ENCODE measurements around the gene DTNB.
"Not testable (repeated sequence)": the region's sequence is repeated elsewhere in the genome, so short reads cannot be mapped to it uniquely, and the experiment has no call there.

DTNB gene

GRCh38 chr2:25651782-25652455, 21.5 kb downstream of the DTNB start:
- H3K9me3 ChIP-seq (ENCODE audit: low read depth, low read length): no peaks in the 10 kb centered on the region
- no peak overlapping the region for H3K27ac ChIP-seq
- no peak for DNase-seq (ENCODE audit: low read depth, low spot score)
- no peak overlapping the region for H3K9ac ChIP-seq (ENCODE audit: insufficient read length)
- 0 out of 2 replicates have a peak, but pooled peaks cover 7% of the 10 kb centered on the region for H3K36me3 ChIP-seq (ENCODE audit: insufficient read depth, low read length)
- no peak overlapping the region for H3K4me3 ChIP-seq
- TF ChIP-seq EZH2 (IDR thresholded peaks at IDR 0.05): no peak
- no peak for TF ChIP-seq FOXP2 (optimal IDR thresholded peaks at IDR 0.05; ENCODE audit: control extremely low read depth, extremely low read length, insufficient read depth)
- TF ChIP-seq POLR2AphosphoS5 (IDR thresholded peaks at IDR 0.05; ENCODE audit: borderline replicate concordance, low read depth, low read length): no peak

DNA sequence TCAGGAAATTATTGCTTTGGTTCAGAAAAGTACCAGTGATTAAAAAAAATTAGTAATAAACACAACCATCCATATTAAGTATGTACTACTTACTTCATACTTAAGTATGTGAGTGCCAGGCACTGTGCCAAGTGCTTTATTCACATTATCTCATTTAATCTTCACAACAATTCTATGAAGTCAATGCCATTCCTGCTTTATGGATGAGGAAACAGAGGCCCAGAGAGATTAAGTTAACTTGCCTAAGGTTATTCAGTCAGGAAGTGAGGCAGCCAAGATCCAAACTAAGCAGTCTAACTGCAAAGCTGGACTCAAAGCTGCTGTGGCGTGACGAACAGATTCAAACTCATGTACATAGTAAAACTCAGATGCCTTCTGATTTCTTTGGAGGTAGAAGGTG, 22.3 kb downstream of the DTNB start:
- Histone ChIP-seq H3K36me3 (ENCODE audit: insufficient read depth, low read length) (0 out of 2 replicates have a peak, but pooled peaks cover 7% of the 10 kb centered on the region), H3K27ac (no peak overlapping the region), H3K9ac (ENCODE audit: insufficient read length) (no peak overlapping the region), H3K4me3 (no peak overlapping the region), H3K9me3 (ENCODE audit: low read depth, low read length) (no peaks in the 10 kb centered on the region)
- TF ChIP-seq FOXP2 (optimal IDR thresholded peaks at IDR 0.05; ENCODE audit: control extremely low read depth, extremely low read length, insufficient read depth) (no peak), EZH2 (IDR thresholded peaks at IDR 0.05) (no peak), POLR2AphosphoS5 (IDR thresholded peaks at IDR 0.05; ENCODE audit: borderline replicate concordance, low read depth, low read length) (no peak)
- peak; percentile 86 for DNase-seq (ENCODE audit: low read depth, low spot score)

- H3K27ac ChIP-seq: no peak overlapping the region
- no peak for DNase-seq (ENCODE audit: low read depth, low spot score)
- TF ChIP-seq FOXP2 (optimal IDR thresholded peaks at IDR 0.05; ENCODE audit: control extremely low read depth, extremely low read length, insufficient read depth) (no peak), POLR2AphosphoS5 (IDR thresholded peaks at IDR 0.05; ENCODE audit: borderline replicate concordance, low read depth, low read length) (no peak), EZH2 (IDR thresholded peaks at IDR 0.05) (no peak)
- no peaks in the 10 kb centered on the region for H3K9me3 ChIP-seq (ENCODE audit: low read depth, low read length)
- H3K4me3 ChIP-seq: no peak overlapping the region
- H3K9ac ChIP-seq (ENCODE audit: insufficient read length): no peak overlapping the region
- H3K36me3 ChIP-seq (ENCODE audit: insufficient read depth, low read length): 0 out of 2 replicates have a peak, but pooled peaks cover 7% of the 10 kb centered on the region
Measured at GRCh38 chr2:25650256-25650655, 23.1 kb downstream of the DTNB start.

DNA sequence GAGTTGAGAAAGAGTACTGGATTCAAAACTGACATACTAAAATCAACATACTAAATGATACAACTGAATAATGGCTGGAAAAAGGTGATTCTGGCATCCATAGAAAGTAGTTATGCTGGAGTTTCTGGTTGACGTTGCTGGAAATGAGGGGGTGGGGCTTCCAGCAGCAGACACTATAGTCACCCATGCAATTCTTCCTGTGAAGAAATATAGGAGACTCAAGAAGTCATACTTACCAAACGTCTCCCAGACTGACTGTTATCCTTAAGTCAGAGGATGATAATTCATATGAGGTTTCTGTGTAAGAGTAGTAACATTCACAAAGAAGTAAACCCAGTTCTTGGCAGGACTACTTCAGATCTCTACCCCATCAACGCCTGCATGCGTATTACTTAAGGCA, 23.6 kb downstream of the DTNB start:
- no peak overlapping the region for H3K4me3 ChIP-seq
- 0 out of 2 replicates have a peak, but pooled peaks cover 7% of the 10 kb centered on the region for H3K36me3 ChIP-seq (ENCODE audit: insufficient read depth, low read length)
- DNase-seq (ENCODE audit: low read depth, low spot score): no peak
- TF ChIP-seq POLR2AphosphoS5 (IDR thresholded peaks at IDR 0.05; ENCODE audit: borderline replicate concordance, low read depth, low read length) (no peak), EZH2 (IDR thresholded peaks at IDR 0.05) (no peak), FOXP2 (optimal IDR thresholded peaks at IDR 0.05; ENCODE audit: control extremely low read depth, extremely low read length, insufficient read depth) (no peak)
- no peak overlapping the region for H3K27ac ChIP-seq
- no peak overlapping the region for H3K9ac ChIP-seq (ENCODE audit: insufficient read length)
- H3K9me3 ChIP-seq (ENCODE audit: low read depth, low read length): no peaks in the 10 kb centered on the region

GRCh38 chr2:25642298-25642697, 31.1 kb downstream of the DTNB start:
- no peaks in the 10 kb centered on the region; the same call in 1 of the 2 replicates for H3K36me3 ChIP-seq (ENCODE audit: insufficient read depth, low read length)
- no peaks in the 10 kb centered on the region for H3K9me3 ChIP-seq (ENCODE audit: low read depth, low read length)
- H3K9ac ChIP-seq (ENCODE audit: insufficient read length): no peak overlapping the region
- no peak overlapping the region for H3K4me3 ChIP-seq
- no peak overlapping the region for H3K27ac ChIP-seq
- no peak for DNase-seq (ENCODE audit: low read depth, low spot score)
- TF ChIP-seq FOXP2 (optimal IDR thresholded peaks at IDR 0.05; ENCODE audit: control extremely low read depth, extremely low read length, insufficient read depth): no peak
- TF ChIP-seq POLR2AphosphoS5 (IDR thresholded peaks at IDR 0.05; ENCODE audit: borderline replicate concordance, low read depth, low read length): no peak
- TF ChIP-seq EZH2 (IDR thresholded peaks at IDR 0.05): no peak

DNA sequence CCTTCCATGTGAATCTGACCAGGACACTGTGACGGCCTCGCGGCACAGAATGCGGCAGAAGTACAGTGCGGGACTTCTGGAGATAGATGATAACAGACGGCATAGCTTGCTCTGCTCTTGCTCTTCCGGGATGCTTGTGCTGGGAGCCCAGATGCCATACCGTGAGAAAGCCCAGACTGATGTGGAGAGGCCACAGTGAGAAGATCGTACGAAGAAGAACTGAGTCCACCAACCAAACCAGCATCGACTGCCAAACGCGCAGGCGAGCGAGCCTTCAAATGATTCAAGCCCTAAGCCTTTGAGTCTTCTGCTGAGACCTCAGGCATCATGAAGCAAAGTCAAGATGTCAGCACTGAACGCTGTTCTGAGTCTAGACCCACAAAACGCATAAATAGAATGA, 33.7 kb downstream of the DTNB start:
- TF ChIP-seq EZH2 (IDR thresholded peaks at IDR 0.05): no peak
- Histone ChIP-seq H3K9ac (ENCODE audit: insufficient read length) (no peak overlapping the region), H3K36me3 (ENCODE audit: insufficient read depth, low read length) (no peaks in the 10 kb centered on the region; the same call in 1 of the 2 replicates), H3K4me3 (no peak overlapping the region), H3K9me3 (ENCODE audit: low read depth, low read length) (no peaks in the 10 kb centered on the region), H3K27ac (no peak overlapping the region)
- DNase-seq (ENCODE audit: low read depth, low spot score): no peak

DNA sequence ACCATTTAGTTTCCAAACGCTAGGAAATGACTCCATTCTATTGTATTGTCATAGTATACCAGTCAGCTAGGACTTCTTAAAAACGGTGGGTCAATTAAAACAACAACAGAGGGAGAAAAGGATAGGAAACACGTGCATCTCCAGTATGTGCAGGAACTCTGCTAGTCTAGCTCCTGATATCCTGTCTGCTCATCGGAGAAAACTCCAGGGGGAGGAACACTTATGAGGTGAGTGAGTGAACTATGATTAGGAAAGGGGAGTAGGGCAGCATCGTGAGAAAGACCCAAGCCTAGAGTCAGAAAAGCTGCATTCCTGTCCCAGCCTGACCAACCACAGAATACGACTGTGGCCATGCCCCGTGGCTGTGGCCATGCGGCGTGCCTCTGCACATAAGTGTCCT, 34.2 kb downstream of the DTNB start:
- DNase-seq (ENCODE audit: low read depth, low spot score): no peak
- Histone ChIP-seq H3K4me3 (no peak overlapping the region), H3K27ac (no peak overlapping the region), H3K36me3 (ENCODE audit: insufficient read depth, low read length) (no peaks in the 10 kb centered on the region; the same call in 1 of the 2 replicates), H3K9me3 (ENCODE audit: low read depth, low read length) (no peaks in the 10 kb centered on the region), H3K9ac (ENCODE audit: insufficient read length) (no peak overlapping the region)
- no peak for TF ChIP-seq FOXP2 (optimal IDR thresholded peaks at IDR 0.05; ENCODE audit: control extremely low read depth, extremely low read length, insufficient read depth)
- TF ChIP-seq EZH2 (IDR thresholded peaks at IDR 0.05): no peak
- TF ChIP-seq POLR2AphosphoS5 (IDR thresholded peaks at IDR 0.05; ENCODE audit: borderline replicate concordance, low read depth, low read length): no peak

DNA sequence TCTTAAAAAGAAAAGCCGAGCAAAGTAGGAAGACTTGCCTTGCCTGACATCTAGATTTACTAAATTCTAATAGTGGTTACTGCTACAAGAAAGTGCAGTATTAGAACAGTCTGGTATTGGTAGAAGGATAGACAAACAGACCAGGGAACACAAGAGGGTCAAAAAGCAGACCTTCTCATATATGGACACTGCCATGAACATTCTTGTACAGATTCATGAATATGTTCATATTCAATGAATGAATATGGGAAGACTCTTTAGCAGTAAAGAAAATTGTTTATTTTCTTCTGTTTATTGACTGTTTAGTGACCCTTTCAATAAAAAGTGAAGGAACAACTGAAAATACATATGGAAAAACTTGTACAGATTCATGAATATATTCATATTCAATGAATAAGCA, 37.6 kb downstream of the DTNB start:
- no peaks in the 10 kb centered on the region for H3K9me3 ChIP-seq (ENCODE audit: low read depth, low read length)
- H3K4me3 ChIP-seq: no peak overlapping the region
- no peaks in the 10 kb centered on the region; the same call in 1 of the 2 replicates for H3K36me3 ChIP-seq (ENCODE audit: insufficient read depth, low read length)
- no peak overlapping the region for H3K27ac ChIP-seq
- DNase-seq (ENCODE audit: low read depth, low spot score): no peak
- TF ChIP-seq FOXP2 (optimal IDR thresholded peaks at IDR 0.05; ENCODE audit: control extremely low read depth, extremely low read length, insufficient read depth): no peak
- TF ChIP-seq EZH2 (IDR thresholded peaks at IDR 0.05): no peak
- no peak for TF ChIP-seq POLR2AphosphoS5 (IDR thresholded peaks at IDR 0.05; ENCODE audit: borderline replicate concordance, low read depth, low read length)
- no peak overlapping the region for H3K9ac ChIP-seq (ENCODE audit: insufficient read length)

DNA sequence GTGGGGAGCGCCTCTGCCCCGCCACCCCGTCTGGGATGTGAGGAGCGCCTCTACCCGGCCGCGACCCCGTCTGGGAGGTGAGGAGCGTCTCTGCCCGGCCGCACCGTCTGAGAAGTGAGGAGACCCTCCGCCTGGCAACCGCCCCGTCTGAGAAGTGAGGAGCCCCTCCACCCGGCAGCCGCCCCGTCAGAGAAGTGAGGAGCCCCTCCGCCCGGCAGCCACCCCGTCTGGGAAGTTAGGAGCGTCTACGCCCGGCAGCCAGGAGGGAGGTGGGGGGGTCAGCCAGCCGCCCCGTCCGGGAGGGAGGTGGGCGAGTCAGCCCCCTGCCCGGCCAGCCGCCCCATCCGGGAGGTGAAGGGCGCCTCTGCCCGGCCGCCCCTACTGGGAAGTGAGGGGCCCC, 39.6 kb downstream of the DTNB start:
- not testable (repeated sequence) for H3K27ac ChIP-seq; H3K9me3 ChIP-seq (ENCODE audit: low read depth, low read length); H3K4me3 ChIP-seq; H3K9ac ChIP-seq (ENCODE audit: insufficient read length); H3K36me3 ChIP-seq (ENCODE audit: insufficient read depth, low read length); DNase-seq (ENCODE audit: low read depth, low spot score)
